Esophagus squamous epithelium (tissue), 4 donors: Measurements from ENCODE around the gene GSG1.

ENCODE experiments used
- CTCF ChIP-seq, 6 experiments: fragments of 450-650 bp in 4 of 6; fragments of 200-600 bp in 2 of 6; sonication (generic) in 2 of 6; IDR thresholded peaks; one replicate each; pipeline ENCODE4 v1.5.1; 2016 to 2019; ENCODE audit warnings: antibody characterized with exemption in 6 of 6, mild to moderate bottlenecking in 4 of 6, moderate library complexity in 4 of 6
- POLR2A ChIP-seq, 4 donors: fragments of 450-650 bp; IDR thresholded peaks; one replicate each; pipeline ENCODE4 v1.6.1; 2017; ENCODE audit warnings: antibody characterized with exemption in 4 of 4, mild to moderate bottlenecking in 4 of 4, moderate library complexity in 3 of 4

DNA sequence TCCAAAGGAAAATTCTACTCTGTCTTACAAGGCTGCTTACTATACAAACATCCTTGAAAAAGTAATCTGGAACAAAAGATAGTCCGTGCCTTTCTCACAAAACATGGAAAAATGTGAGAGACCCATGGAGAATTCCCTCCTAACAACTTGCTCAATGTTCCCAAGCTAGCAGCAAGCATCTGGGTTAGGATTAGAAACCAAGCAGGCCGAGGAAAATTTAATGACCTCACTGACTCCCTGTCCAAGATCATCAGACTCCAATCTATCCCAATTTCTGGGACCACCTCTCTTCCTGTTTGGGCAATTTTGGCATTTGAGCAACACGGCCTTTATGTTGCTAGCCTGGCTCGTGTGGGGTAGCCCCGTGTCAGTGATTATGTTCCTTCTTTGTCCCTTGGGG, 18.1 kb upstream of the GSG1 start:
- no peak for TF ChIP-seq POLR2A (IDR thresholded peaks at IDR 0.05)
- TF ChIP-seq CTCF (IDR thresholded peaks at IDR 0.05), result no peak
